H9 (cell line): ENCODE data around the gene TMEM97. TPM values are rescaled to one million over a fixed set of nuclear protein-coding genes. Genes with fewer than 3 reads are reported as not detected.
A peak's percentile ranks its signal among the peaks of the same experiment; 100 is the strongest.
"Not testable (repeated sequence)": the region's sequence is repeated elsewhere in the genome, so short reads cannot be mapped to it uniquely, and the experiment has no call there.

ENCODE experiments used
- DNase-seq: peaks from one replicate; pipeline ENCODE4 v3.0.0-alpha.2; 2017
- H2AFZ ChIP-seq: one replicate; pipeline ENCODE4 v1.6.1; 2013; ENCODE audit warnings: mild to moderate bottlenecking, low read length, control low read depth, moderate library complexity
- H2AK5ac ChIP-seq: 2 replicates; pipeline ENCODE4 v1.6.1; 2013; ENCODE audit warnings: low read length, control low read depth, mixed read lengths; ENCODE audit not compliant: insufficient read length
- H2BK120ac ChIP-seq: one replicate; pipeline ENCODE4 v1.6.1; 2013; ENCODE audit warnings: low read depth, mild to moderate bottlenecking, low read length, control low read depth, inconsistent platforms; ENCODE audit not compliant: poor library complexity, severe bottlenecking
- H2BK12ac ChIP-seq: 2 replicates; pipeline ENCODE4 v1.6.1; 2013; ENCODE audit warnings: low read length, control low read depth, mixed read lengths, low read depth; ENCODE audit not compliant: insufficient read length
- H2BK15ac ChIP-seq: 2 replicates; pipeline ENCODE4 v1.6.1; 2013; ENCODE audit warnings: low read depth, low read length, control low read depth
- H2BK20ac ChIP-seq: one replicate; pipeline ENCODE4 v1.6.1; 2013; ENCODE audit warnings: low read depth, mild to moderate bottlenecking, low read length, control low read depth, inconsistent platforms; ENCODE audit not compliant: poor library complexity, severe bottlenecking
- H2BK5ac ChIP-seq: 2 replicates; pipeline ENCODE4 v1.6.1; 2013; ENCODE audit warnings: low read length, control low read depth, mixed read lengths; ENCODE audit not compliant: insufficient read length
- H3K14ac ChIP-seq: 2 replicates; pipeline ENCODE4 v1.6.1; 2013; ENCODE audit warnings: low read length, control low read depth; ENCODE audit not compliant: insufficient read depth
- H3K18ac ChIP-seq: 2 replicates; pipeline ENCODE4 v1.6.1; 2013; ENCODE audit warnings: low read depth, mild to moderate bottlenecking, mixed read lengths, low read length, control low read depth; ENCODE audit not compliant: insufficient read length
- H3K23ac ChIP-seq: 2 replicates; pipeline ENCODE4 v1.6.1; 2013; ENCODE audit warnings: low read length, control low read depth, mixed read lengths, low read depth; ENCODE audit not compliant: insufficient read length
- H3K23me2 ChIP-seq: 2 replicates; pipeline ENCODE4 v1.6.1; 2013; ENCODE audit warnings: low read depth, mild to moderate bottlenecking, mixed read lengths, low read length, control low read depth; ENCODE audit not compliant: insufficient read length, poor library complexity, severe bottlenecking
- H3K27ac ChIP-seq: 2 replicates; pipeline ENCODE4 v1.5.1; 2013; ENCODE audit warnings: low read length, control low read depth, mixed read lengths, low read depth; ENCODE audit not compliant: insufficient read length
- H3K27me3 ChIP-seq: 2 replicates; pipeline ENCODE4 v1.6.1; 2013; ENCODE audit warnings: low read length, control low read depth, inconsistent platforms; ENCODE audit not compliant: insufficient read depth
- H3K4ac ChIP-seq: 2 replicates; pipeline ENCODE4 v1.6.1; 2013; ENCODE audit warnings: low read depth, mild to moderate bottlenecking, control low read depth, inconsistent platforms, low read length, moderate library complexity
- H3K4me1 ChIP-seq: 2 replicates; pipeline ENCODE4 v1.6.1; 2013; ENCODE audit warnings: low read length, control low read depth, inconsistent platforms; ENCODE audit not compliant: insufficient read depth
- H3K4me2 ChIP-seq: 2 replicates; pipeline ENCODE4 v1.6.1; 2013; ENCODE audit warnings: low read length, control low read depth, mixed read lengths; ENCODE audit not compliant: insufficient read length, insufficient read depth
- H3K56ac ChIP-seq: 2 replicates; pipeline ENCODE4 v1.6.1; 2013; ENCODE audit warnings: low read depth, mild to moderate bottlenecking, mixed read lengths, low read length, control low read depth; ENCODE audit not compliant: insufficient read length
- H3K79me1 ChIP-seq: 2 replicates; pipeline ENCODE4 v1.6.1; 2013; ENCODE audit warnings: low read depth, mild to moderate bottlenecking, moderate library complexity, low read length, control low read depth, inconsistent platforms; ENCODE audit not compliant: insufficient read depth, poor library complexity, severe bottlenecking
- H3K79me2 ChIP-seq: 2 replicates; pipeline ENCODE4 v1.6.1; 2013; ENCODE audit warnings: low read length, control low read depth, inconsistent platforms; ENCODE audit not compliant: insufficient read depth
- H3K9ac ChIP-seq: 2 replicates; pipeline ENCODE4 v1.6.1; 2013; ENCODE audit warnings: low read length, control low read depth, mixed read lengths; ENCODE audit not compliant: insufficient read length; ENCODE audit errors: extremely low read depth
- H3K9me3 ChIP-seq: one replicate; pipeline ENCODE4 v1.6.1; 2013; ENCODE audit warnings: low read depth, low read length, inconsistent platforms; ENCODE audit not compliant: control insufficient read depth
- H3T11ph ChIP-seq: one replicate; pipeline ENCODE4 v1.6.1; 2013; ENCODE audit warnings: mild to moderate bottlenecking, low read length, control low read depth, inconsistent platforms
- H4K20me1 ChIP-seq: one replicate; pipeline ENCODE4 v1.6.1; 2013; ENCODE audit not compliant: control insufficient read depth, insufficient read length, insufficient read depth
- H4K5ac ChIP-seq: 2 replicates; pipeline ENCODE4 v1.6.1; 2013; ENCODE audit warnings: low read depth, mild to moderate bottlenecking, mixed read lengths, low read length, control low read depth; ENCODE audit not compliant: insufficient read length
- H4K8ac ChIP-seq: replicated peaks from 2 replicates; pipeline ENCODE4 v1.6.1; 2013; ENCODE audit warnings: low read length, control low read depth, mixed read lengths, low read depth; ENCODE audit not compliant: insufficient read length
- H4K91ac ChIP-seq: 2 replicates; pipeline ENCODE4 v1.6.1; 2013; ENCODE audit warnings: low read depth, mild to moderate bottlenecking, moderate library complexity, mixed read lengths, low read length, control low read depth; ENCODE audit not compliant: insufficient read length
- H3K27ac Mint-ChIP-seq, 3 experiments: 2 replicates in 2 of 3; 3 replicates in 1 of 3; pipeline ENCODE4 v1.8.0; 2020 to 2021; ENCODE audit warnings: mixed read lengths in 3 of 3, mild to moderate bottlenecking in 1 of 3, moderate library complexity in 1 of 3
- H3K27me3 Mint-ChIP-seq: 2 replicates; pipeline ENCODE4 v1.8.0; 2021; ENCODE audit warnings: low read depth, mild to moderate bottlenecking, moderate library complexity, mixed read lengths
- H3K36me3 Mint-ChIP-seq, 3 experiments: 2 replicates in 2 of 3; 3 replicates in 1 of 3; pipeline ENCODE4 v1.8.0; 2020 to 2021; ENCODE audit warnings: low read depth in 3 of 3, mixed read lengths in 3 of 3; ENCODE audit not compliant: insufficient read depth in 1 of 3
- H3K4me1 Mint-ChIP-seq, 2 experiments: 2 replicates each; pipeline ENCODE4 v1.8.0; 2020; ENCODE audit warnings: mixed read lengths in 2 of 2
- H3K4me3 Mint-ChIP-seq, 2 experiments: 2 replicates in 1 of 2; 3 replicates in 1 of 2; pipeline ENCODE4 v1.8.0; 2020 to 2021; ENCODE audit warnings: mild to moderate bottlenecking in 2 of 2, mixed read lengths in 2 of 2, moderate library complexity in 1 of 2
- H3K9me3 Mint-ChIP-seq, 2 experiments: 2 replicates in 1 of 2; 3 replicates in 1 of 2; pipeline ENCODE4 v1.8.0; 2020; ENCODE audit warnings: mild to moderate bottlenecking in 2 of 2, mixed read lengths in 2 of 2, moderate library complexity in 1 of 2
- CTCF ChIP-seq: fragments of 200-600 bp; sonication (generic); conservative IDR thresholded peaks from 3 replicates; pipeline ENCODE4 v1.8.0; 2021; ENCODE audit warnings: antibody characterized with exemption, mild to moderate bottlenecking
- WGBS: extraction: QIAGEN DNeasy Blood & Tissue Kit; methylation state at CpG from one replicate; pipeline ENCODE4 v1.1.7; 2013; ENCODE audit warnings: missing lambda C conversion rate, low lambda C conversion rate, mixed read lengths; ENCODE audit not compliant: insufficient read length; ENCODE audit errors: extremely low coverage; 5-methylcytosine and 5-hydroxymethylcytosine counted together
- total RNA-seq: library from RNA; stranded (reverse); gene quantifications from 2 replicates; pipeline ENCODE4 v1.2.1, GENCODE V29; 2021

The TMEM97 gene
- total RNA-seq, 1 experiment from 2014 or later = 116 TPM

- H3K9me3 Mint-ChIP-seq = no peaks in the 10 kb centered on the region; a peak in 1 of 5 replicates
- Histone ChIP-seq H4K5ac (no peak overlapping the region), H3K9me3 (no peaks in the 10 kb centered on the region), H3K79me2 (no peaks in the 10 kb centered on the region; the same call in 1 of the 2 replicates), H2AFZ (no peak overlapping the region), H4K8ac (no peak overlapping the region), H3K23me2 (peaks cover 13% of the 10 kb centered on the region), H3K27me3 (no peaks in the 10 kb centered on the region), H3K4me1 (peaks cover 9% of the 10 kb centered on the region; the same call in 1 of the 2 replicates), H4K20me1 (no peaks in the 10 kb centered on the region), H2BK15ac (no peak overlapping the region), H2BK12ac (no peak overlapping the region), H2BK20ac (no peak overlapping the region), H3K4me2 (no peak overlapping the region), H3K23ac (no peak overlapping the region), H3K18ac (no peak overlapping the region), H3K9ac (no peak overlapping the region), H3K79me1 (no peaks in the 10 kb centered on the region), H3K56ac (no peak overlapping the region), H3K14ac (no peak overlapping the region), H2BK5ac (no peak overlapping the region), H3K4ac (no peak overlapping the region), H4K91ac (no peak overlapping the region), H3K27ac (no peak overlapping the region), H3T11ph (no peak overlapping the region), H2BK120ac (no peak overlapping the region), H2AK5ac (no peak overlapping the region)
- TF ChIP-seq CTCF = no peak
- H3K27me3 Mint-ChIP-seq = no peaks in the 10 kb centered on the region
- H3K4me3 Mint-ChIP-seq = no peak overlapping the region
- peaks cover 19 to 23% of the 10 kb centered on the region in 2 experiments for H3K4me1 Mint-ChIP-seq
- peak overlapping the region in 1 of 3 experiments; percentile 87; a peak in 1 of 7 replicates for H3K27ac Mint-ChIP-seq
- peaks cover 7 to 34% (median 28%) of the 10 kb centered on the region in 3 experiments; a peak in 5 of 7 replicates for H3K36me3 Mint-ChIP-seq
- no CpG with 5 or more reads among the region's 5 CpGs for WGBS
- DNase-seq = no peak
Measured at GRCh38 chr17:28338056-28338768, 19.2 kb downstream of the TMEM97 start.

GRCh38 chr17:28338769-28339212 is 19.8 kb downstream of the TMEM97 start:
- H4K8ac ChIP-seq, H3K27ac ChIP-seq, H3K4me1 ChIP-seq, H2AK5ac ChIP-seq, H3K9me3 Mint-ChIP-seq, H2AFZ ChIP-seq, H3K27me3 ChIP-seq, H3K4me2 ChIP-seq, H3K79me1 ChIP-seq, H3K23ac ChIP-seq, H3K27me3 Mint-ChIP-seq, H3K18ac ChIP-seq, H3T11ph ChIP-seq, DNase-seq, H3K79me2 ChIP-seq, H4K5ac ChIP-seq, H4K91ac ChIP-seq, H3K56ac ChIP-seq, H3K9me3 ChIP-seq, H2BK15ac ChIP-seq, H4K20me1 ChIP-seq, H2BK20ac ChIP-seq, H3K4me3 Mint-ChIP-seq, H3K9ac ChIP-seq, H2BK120ac ChIP-seq, H2BK12ac ChIP-seq, H3K4ac ChIP-seq, H2BK5ac ChIP-seq, H3K14ac ChIP-seq: not testable (repeated sequence)
- Mint-ChIP-seq H3K27ac (peak overlapping the region in 2 of 3 experiments; percentile 46 to 87; a peak in 1 of 7 replicates), H3K36me3 (peaks cover 7 to 37% (median 32%) of the 10 kb centered on the region in 3 experiments; a peak in 5 of 7 replicates), H3K4me1 (peaks cover 19 to 23% of the 10 kb centered on the region in 2 experiments)
- WGBS = no CpG with 5 or more reads among the region's 8 CpGs
- H3K23me2 ChIP-seq = peaks cover 13% of the 10 kb centered on the region
